HG02759 (cell line): ENCODE data around the gene DDX53.

Experiments used
- ATAC-seq: cut with Tn5 transposase; IDR thresholded peaks from one replicate; pipeline ENCODE4 v1.9.1; 2021; ENCODE audit warnings: mild to moderate bottlenecking, moderate library complexity; ENCODE audit not compliant: unreplicated experiment

The DDX53 gene

GRCh38 chrX:23048806-23049573 lies 49.2 kb downstream of the DDX53 start:
- no peak for ATAC-seq

- no peak for ATAC-seq
These were observed 52.6 kb downstream of the DDX53 start for GRCh38 chrX:23052324-23052723.
